NCI-H2196 (cell line): ENCODE data around the gene PLPPR3.
"Not testable (repeated sequence)": the region's sequence is repeated elsewhere in the genome, so short reads cannot be mapped to it uniquely, and the experiment has no call there.

Experiments used
- DNase-seq: peaks from one replicate; lab custom pipeline; 2025; ENCODE audit not compliant: unreplicated experiment; lab: John Stamatoyannopoulos, UW

PLPPR3 gene

DNA sequence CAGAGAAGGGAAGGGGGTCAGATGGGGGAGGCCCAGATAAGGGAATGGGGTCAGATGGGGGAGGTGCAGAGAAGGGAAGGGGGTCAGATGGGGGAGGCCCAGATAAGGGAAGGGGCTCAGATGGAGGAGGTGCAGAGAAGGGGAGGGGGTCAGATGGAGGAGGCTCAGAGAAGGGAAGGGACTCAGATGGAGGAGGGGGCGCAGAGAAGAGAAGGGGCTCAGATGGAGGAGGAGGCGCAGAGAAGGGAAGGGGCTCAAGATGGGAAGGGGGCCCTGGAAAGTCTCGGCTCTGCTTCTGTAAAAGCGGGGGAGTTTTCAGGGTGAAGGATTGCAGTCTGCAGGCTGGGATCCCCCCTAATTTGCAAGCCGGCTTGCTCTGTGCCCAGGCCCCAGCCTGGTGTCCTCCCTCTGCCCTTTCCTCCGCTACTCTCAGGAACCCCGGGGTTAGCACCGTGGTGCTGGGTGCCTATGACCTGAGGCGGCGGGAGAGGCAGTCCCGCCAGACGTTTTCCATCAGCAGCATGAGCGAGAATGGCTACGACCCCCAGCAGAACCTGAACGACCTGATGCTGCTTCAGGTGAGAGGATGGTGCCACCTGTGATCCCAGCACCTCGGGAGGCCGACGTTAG lies 7.5 kb upstream of the PLPPR3 start:
- no peak for DNase-seq

DNA sequence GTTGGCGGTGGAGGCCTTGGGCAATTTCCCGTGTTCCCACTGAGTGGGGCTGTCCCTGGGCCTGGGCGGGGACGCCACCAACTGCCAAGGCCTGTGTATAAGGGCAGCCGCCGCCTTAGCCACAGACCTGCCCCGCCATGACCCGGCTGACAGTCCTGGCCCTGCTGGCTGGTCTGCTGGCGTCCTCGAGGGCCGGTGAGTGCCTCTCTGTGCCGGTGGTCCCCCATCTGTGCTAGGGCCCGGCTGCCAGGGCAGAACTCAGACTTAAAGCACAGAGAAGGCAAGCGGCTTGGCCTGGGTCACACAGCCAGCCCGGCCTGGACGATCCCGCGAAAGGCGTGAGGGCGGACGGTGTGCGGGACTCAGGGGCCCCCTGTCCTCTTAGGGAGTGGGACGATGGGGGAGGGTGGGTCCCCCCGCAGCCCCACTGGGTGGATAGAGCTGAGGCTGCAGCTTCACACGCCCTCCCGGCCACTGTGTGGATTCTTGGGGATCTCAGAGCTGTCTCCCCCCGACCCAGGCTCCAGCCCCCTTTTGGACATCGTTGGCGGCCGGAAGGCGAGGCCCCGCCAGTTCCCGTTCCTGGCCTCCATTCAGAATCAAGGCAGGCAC lies 6.1 kb upstream of the PLPPR3 start, which contains the start of gene AZU1:
AZU1 (plus strand) TSS at position 128 of the 612 bp plus-strand sequence; CDS start at position 138, 10 bp downstream.
- DNase-seq: no peak

DNA sequence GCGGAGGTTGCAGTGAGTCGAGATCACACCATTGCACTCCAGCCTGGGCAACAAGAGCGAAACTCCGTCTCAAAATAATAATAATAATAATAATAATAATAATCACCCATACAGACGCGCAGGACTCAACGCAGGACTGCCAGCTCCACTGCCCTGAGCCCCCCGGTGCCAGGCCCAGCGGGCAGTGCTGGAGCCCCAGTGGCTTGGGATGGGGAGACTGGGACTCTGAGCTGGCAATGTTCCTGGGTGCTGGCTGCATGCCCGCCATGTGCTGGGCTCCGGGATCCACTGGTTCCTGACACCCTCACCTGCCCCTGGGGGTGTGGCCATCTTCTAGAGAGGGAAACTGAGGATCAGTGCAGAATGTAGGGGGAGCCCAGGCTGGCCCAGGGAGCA lies 5.6 kb upstream of the PLPPR3 start:
- DNase-seq: no peak

GRCh38 chr19:825897-826644 lies 4.3 kb upstream of the PLPPR3 start:
- no peak for DNase-seq

GRCh38 chr19:824885-825284 lies 3.1 kb upstream of the PLPPR3 start:
- no peak for DNase-seq

DNA sequence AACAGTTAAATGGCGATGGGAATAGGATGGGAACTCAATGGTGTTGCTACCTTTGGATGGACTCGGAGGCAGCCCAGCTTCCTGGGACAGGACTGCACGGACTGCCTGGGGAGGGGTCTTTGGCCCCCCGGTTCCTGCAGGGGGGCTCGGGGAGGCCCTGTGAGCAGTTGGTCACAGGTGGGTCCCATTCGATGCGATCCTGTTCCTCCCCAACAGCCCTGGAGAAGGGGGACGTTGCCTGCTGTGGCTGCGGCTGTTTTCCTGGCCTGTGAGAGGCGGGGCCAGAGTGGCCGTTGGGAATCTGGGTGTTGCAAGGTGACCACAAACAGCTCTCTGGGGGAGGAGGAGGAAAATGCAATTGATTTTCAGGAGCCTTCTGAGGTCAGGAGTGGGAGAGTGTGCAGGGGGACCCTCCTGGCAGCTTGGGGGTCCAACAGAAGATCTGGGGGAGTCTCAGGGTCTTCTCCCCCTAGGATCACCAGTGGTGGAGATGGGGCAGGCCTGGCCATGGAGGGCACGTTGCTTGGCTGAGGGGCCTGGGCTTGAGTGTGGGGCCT lies 1.9 kb upstream of the PLPPR3 start:
- DNase-seq: no peak

- no peak for DNase-seq
Observed at GRCh38 chr19:821231-821824, 427 bp downstream of the PLPPR3 start.

- not testable (repeated sequence) for DNase-seq
Observed at GRCh38 chr19:820212-820611, 1.5 kb downstream of the PLPPR3 start.

GRCh38 chr19:816500-816857 lies 5.3 kb downstream of the PLPPR3 start:
- no peak for DNase-seq

DNA sequence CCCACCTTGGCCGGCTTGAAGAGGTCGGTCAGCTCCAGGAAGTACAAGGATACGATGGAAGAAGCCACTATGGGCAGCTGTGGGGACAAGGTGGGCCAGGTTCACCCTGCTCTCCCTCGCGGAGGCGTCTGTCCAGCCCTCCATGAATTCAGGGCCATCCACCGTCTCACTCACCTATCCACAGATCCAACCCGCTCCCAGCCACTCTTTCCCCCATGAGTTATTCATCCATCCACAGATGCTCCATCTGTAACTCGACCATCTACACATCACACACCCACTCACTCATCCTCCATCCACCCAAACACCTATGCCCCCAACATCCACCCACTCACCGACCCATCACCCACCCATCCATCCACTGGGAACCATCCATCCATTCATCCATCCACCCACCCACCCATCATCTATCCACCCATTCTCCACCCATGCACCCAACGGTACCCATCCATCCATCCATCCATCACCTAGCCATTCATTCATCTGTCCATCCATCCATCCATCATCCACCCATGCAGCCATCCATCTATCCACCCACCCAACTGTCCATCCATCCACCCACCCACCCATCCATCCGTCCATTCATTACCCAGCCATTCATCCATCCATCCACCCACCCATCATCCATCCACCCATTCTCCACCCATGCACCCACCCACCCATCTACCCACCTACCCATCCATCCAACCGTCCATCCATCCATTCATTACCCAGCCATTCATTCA lies 5.8 kb downstream of the PLPPR3 start:
- no peak for DNase-seq

GRCh38 chr19:815079-815774 lies 6.5 kb downstream of the PLPPR3 start:
- DNase-seq: no peak

DNA sequence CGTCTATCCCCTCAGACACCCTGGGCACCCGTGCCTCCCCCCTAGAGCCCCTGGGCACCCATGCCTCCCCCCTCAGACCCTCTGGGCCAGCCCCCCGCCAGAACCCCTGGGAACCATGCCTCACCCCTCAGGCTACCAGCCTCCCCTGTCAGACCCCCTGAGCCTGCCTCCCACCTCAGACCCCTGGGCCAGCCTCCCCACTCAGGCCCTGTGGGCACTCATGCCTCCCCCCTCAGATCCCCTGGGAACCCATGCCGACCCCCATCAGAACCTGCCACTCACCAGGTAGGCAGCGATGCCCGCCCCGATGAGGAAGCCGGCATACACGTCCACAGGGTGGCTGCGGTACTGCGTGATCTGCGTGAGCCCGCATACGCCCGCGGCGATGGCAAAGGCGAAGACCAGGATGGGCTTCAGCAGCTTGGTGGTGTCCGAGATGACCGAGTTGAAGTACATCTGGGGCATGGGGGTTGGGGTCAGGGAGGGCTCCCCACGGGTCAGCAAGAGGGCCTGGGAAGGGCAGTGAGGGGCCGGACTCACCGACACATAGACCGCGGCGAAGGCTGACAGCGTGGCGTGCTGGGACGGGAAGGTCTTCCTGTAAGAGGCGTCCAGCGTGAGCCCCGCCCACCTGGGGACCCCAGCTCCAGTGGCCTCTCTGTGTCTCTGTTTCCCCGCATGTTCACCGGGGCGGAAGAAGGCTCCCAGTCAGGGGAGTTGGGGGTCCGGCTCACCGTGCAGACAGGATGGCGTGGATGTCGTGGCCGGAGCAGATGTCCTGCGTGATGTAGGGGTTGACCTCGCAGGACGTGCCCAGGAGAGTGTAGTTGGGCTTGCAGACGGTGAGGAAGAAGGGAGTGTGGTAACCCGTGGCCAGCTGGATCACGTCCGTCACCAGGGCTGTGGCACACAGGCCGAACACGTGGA lies 7.3 kb downstream of the PLPPR3 start:
- DNase-seq: no peak

DNA sequence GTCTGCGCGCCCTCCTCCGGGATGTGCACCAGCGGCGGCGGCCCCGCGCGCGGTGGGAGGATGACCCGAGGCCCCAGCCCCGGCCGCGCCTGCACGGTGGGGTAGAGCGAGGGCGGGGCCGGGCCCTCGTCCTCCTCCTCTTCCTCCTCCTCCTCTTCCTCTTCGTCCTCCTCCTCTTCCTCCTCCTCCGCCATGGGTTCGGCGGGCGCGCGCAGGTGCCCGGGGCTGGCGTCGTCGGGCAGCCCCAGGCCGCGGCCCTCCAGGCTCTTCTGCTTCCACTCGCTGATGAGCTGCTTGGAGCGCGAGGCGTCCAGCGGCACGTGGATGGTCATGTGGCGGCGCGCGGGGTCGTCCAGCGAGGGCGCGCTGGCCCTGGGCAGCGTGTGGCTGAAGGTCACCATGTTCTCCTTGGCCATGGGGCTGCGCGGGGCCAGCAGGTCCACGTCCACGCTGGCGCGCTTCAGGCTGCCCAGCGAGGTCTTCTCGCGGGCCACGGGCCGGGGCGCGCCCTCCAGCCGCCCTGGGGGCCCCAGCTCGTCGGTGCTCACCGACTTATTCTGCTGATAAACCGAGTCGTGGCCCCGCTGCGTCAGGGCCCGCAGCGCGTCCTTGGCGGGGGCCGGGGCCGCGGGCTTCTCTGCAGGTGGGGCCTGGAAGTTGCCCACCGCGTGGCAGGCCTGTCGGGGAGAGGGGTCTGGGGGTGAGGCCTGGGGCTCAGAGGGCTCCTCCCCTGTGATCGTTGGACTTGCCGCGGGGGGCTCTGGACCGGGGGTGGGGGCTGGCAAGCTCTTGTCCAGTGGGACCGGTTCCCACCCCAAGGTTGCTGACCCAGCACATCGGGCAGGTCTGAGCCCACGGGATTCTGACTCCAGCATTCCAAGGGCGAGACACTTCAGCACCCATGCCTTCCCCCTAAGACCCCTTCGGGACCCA lies 8.3 kb downstream of the PLPPR3 start:
- DNase-seq: no peak

- DNase-seq: no peak
Observed at GRCh38 chr19:812747-813218, 9.0 kb downstream of the PLPPR3 start.

- no peak for DNase-seq
Observed at GRCh38 chr19:812049-812746, 9.6 kb downstream of the PLPPR3 start.

GRCh38 chr19:811506-812048 lies 10.2 kb downstream of the PLPPR3 start:
- DNase-seq: no peak

GRCh38 chr19:810883-811489 lies 10.8 kb downstream of the PLPPR3 start:
- no peak for DNase-seq
